ENCODE data around the gene CEP250. TPM values are rescaled to one million over a fixed set of nuclear protein-coding genes. Genes with fewer than 3 reads are reported as not detected.

The CEP250 gene
- total and polyA plus RNA-seq, 2 experiments from 2014 or later = 15.5 to 21.7 TPM

DNA sequence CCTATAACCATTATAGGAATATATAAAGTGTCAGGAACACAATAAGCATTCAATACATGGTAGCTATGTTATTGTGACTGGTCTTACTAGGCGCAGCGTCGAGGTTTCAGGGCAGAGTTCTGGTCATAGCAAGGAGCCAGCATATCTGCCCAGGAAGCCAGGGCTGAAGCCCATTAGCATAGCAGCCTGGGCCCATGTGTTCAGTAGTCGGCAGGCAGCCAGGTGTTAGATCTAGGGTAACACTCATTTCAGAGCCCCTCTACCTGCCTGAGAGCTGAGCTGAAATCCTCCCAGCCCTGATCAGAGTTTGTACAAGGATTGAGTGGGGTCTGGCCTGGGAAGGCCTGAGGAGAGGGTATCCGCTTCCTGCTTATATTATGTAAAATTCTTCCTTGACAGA is 41.9 kb downstream of the CEP250 start:
- Histone ChIP-seq H3K9me3 (ENCODE audit: low read depth) (no peaks in the 10 kb centered on the region), H3K27ac (no peak overlapping the region), H3K9ac (no peak overlapping the region), H2AFZ (no peak overlapping the region), H3K4me1 (ENCODE audit: insufficient read depth) (no peaks in the 10 kb centered on the region), H3K9me2 (ENCODE audit: insufficient read depth) (no peaks in the 10 kb centered on the region), H3K4me3 (no peak overlapping the region), H4K20me1 (ENCODE audit: insufficient read depth) (no peaks in the 10 kb centered on the region), H3K36me3 (ENCODE audit: low read depth) (peaks cover 14% of the 10 kb centered on the region; the same call in 1 of the 2 replicates), H3F3A (ENCODE audit: insufficient read depth) (no peaks in the 10 kb centered on the region), H3K4me2 (ENCODE audit: unreplicated experiment) (no peak overlapping the region), H3K79me2 (ENCODE audit: insufficient read depth) (no peaks in the 10 kb centered on the region), H3K27me3 (replicated peaks; ENCODE audit: insufficient read depth) (no peaks in the 10 kb centered on the region)
- WGBS, 2 experiments (ENCODE audit: low coverage in 1 of 2, low lambda C conversion rate in 2 of 2, missing lambda C conversion rate in 2 of 2) = 85 to 86% methylated on average over 5 of the region's 5 CpGs
- TF ChIP-seq EZH2 (IDR thresholded peaks at IDR 0.05; ENCODE audit: insufficient read depth, poor library complexity, severe bottlenecking) (no peak), EZH2phosphoT487 (IDR thresholded peaks at IDR 0.05; ENCODE audit: insufficient read depth, low read depth) (no peak)
- DNase-seq = no peak
- in situ Hi-C loops (cut with MboI) = no loop called here

- Histone ChIP-seq H3K79me2 (ENCODE audit: insufficient read depth) (no peaks in the 10 kb centered on the region), H3K36me3 (ENCODE audit: low read depth) (peaks cover 15% of the 10 kb centered on the region; the same call in 1 of the 2 replicates), H3K27ac (no peak overlapping the region), H3K27me3 (replicated peaks; ENCODE audit: insufficient read depth) (no peaks in the 10 kb centered on the region), H2AFZ (no peak overlapping the region), H3K9me3 (ENCODE audit: low read depth) (no peaks in the 10 kb centered on the region), H3K4me1 (ENCODE audit: insufficient read depth) (no peaks in the 10 kb centered on the region), H3F3A (ENCODE audit: insufficient read depth) (no peaks in the 10 kb centered on the region), H3K9me2 (ENCODE audit: insufficient read depth) (no peaks in the 10 kb centered on the region), H3K4me2 (ENCODE audit: unreplicated experiment) (no peak overlapping the region), H3K9ac (no peak overlapping the region), H3K4me3 (no peak overlapping the region), H4K20me1 (ENCODE audit: insufficient read depth) (no peaks in the 10 kb centered on the region)
- in situ Hi-C loops (cut with MboI) = no loop called here
- TF ChIP-seq EZH2 (IDR thresholded peaks at IDR 0.05; ENCODE audit: insufficient read depth, poor library complexity, severe bottlenecking) (no peak), EZH2phosphoT487 (IDR thresholded peaks at IDR 0.05; ENCODE audit: insufficient read depth, low read depth) (no peak)
- no peak for DNase-seq
- WGBS, 2 experiments (ENCODE audit: low coverage in 1 of 2, low lambda C conversion rate in 2 of 2, missing lambda C conversion rate in 2 of 2) = 87 to 89% methylated on average over 9 of the region's 9 CpGs
These were observed 42.4 kb downstream of the CEP250 start for GRCh38 chr20:35497780-35498189.

DNA sequence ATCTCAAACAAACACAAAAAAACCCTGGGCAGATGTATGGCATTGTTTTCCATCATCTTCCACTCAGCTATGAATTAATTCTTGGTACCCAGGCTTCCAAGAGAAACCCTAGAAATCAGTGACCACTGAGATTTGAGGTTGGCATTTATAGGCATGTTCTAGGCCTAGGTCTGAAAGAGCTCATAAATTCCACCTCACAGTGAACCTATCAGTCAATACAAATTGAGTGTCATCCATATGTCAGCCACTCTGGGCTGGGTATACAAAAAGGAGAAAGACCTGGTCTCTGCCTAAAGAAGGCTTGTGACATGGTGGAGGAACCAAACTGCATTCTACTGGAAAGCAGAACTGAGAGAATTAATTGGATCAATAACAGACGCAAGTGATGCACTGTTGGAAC is 43.9 kb downstream of the CEP250 start:
- Histone ChIP-seq H3K4me2 (ENCODE audit: unreplicated experiment) (no peak overlapping the region), H3K9me2 (ENCODE audit: insufficient read depth) (no peaks in the 10 kb centered on the region), H3K27ac (no peak overlapping the region), H3K36me3 (ENCODE audit: low read depth) (peaks cover 24% of the 10 kb centered on the region), H3F3A (ENCODE audit: insufficient read depth) (no peaks in the 10 kb centered on the region), H3K79me2 (ENCODE audit: insufficient read depth) (no peaks in the 10 kb centered on the region), H2AFZ (no peak overlapping the region), H3K27me3 (replicated peaks; ENCODE audit: insufficient read depth) (no peaks in the 10 kb centered on the region), H4K20me1 (ENCODE audit: insufficient read depth) (no peaks in the 10 kb centered on the region), H3K4me3 (no peak overlapping the region), H3K4me1 (ENCODE audit: insufficient read depth) (no peaks in the 10 kb centered on the region), H3K9me3 (ENCODE audit: low read depth) (no peaks in the 10 kb centered on the region), H3K9ac (no peak overlapping the region)
- DNase-seq = no peak
- in situ Hi-C loops (cut with MboI) = no loop called here
- TF ChIP-seq EZH2 (IDR thresholded peaks at IDR 0.05; ENCODE audit: insufficient read depth, poor library complexity, severe bottlenecking) (no peak), EZH2phosphoT487 (IDR thresholded peaks at IDR 0.05; ENCODE audit: insufficient read depth, low read depth) (no peak)
- 100% methylated on average over 1 of the region's 1 CpG for WGBS, 2 experiments (ENCODE audit: low coverage in 1 of 2, low lambda C conversion rate in 2 of 2, missing lambda C conversion rate in 2 of 2)

GRCh38 chr20:35502352-35502751 is 47.0 kb downstream of the CEP250 start:
- no peaks in the 10 kb centered on the region for H3K4me1 ChIP-seq (ENCODE audit: insufficient read depth)
- H3K27me3 ChIP-seq (replicated peaks; ENCODE audit: insufficient read depth) = no peaks in the 10 kb centered on the region
- no peak overlapping the region for H3K4me2 ChIP-seq (ENCODE audit: unreplicated experiment)
- H3K9ac ChIP-seq = no peak overlapping the region
- TF ChIP-seq EZH2 (IDR thresholded peaks at IDR 0.05; ENCODE audit: insufficient read depth, poor library complexity, severe bottlenecking) (no peak), EZH2phosphoT487 (IDR thresholded peaks at IDR 0.05; ENCODE audit: insufficient read depth, low read depth) (no peak)
- H4K20me1 ChIP-seq (ENCODE audit: insufficient read depth) = no peaks in the 10 kb centered on the region
- H2AFZ ChIP-seq = no peak overlapping the region
- H3K9me2 ChIP-seq (ENCODE audit: insufficient read depth) = no peaks in the 10 kb centered on the region
- no peak overlapping the region for H3K4me3 ChIP-seq
- peaks cover 15% of the 10 kb centered on the region for H3K36me3 ChIP-seq (ENCODE audit: low read depth)
- DNase-seq = no peak
- H3F3A ChIP-seq (ENCODE audit: insufficient read depth) = no peaks in the 10 kb centered on the region
- no peaks in the 10 kb centered on the region for H3K79me2 ChIP-seq (ENCODE audit: insufficient read depth)
- no peaks in the 10 kb centered on the region for H3K9me3 ChIP-seq (ENCODE audit: low read depth)
- WGBS, 2 experiments (ENCODE audit: low coverage in 1 of 2, low lambda C conversion rate in 2 of 2, missing lambda C conversion rate in 2 of 2) = 98 to 99% methylated on average over 8 of the region's 8 CpGs
- in situ Hi-C loops (cut with MboI) = no loop called here
- H3K27ac ChIP-seq = no peak overlapping the region

- WGBS, 2 experiments (ENCODE audit: low coverage in 1 of 2, low lambda C conversion rate in 2 of 2, missing lambda C conversion rate in 2 of 2) = 82 to 92% methylated on average over 10 of the region's 10 CpGs
- peaks cover 15% of the 10 kb centered on the region for H3K36me3 ChIP-seq (ENCODE audit: low read depth)
These were observed 47.9 kb downstream of the CEP250 start for GRCh38 chr20:35503281-35503680.

More at GRCh38 chr20:35503281-35503680, 47.9 kb downstream of the CEP250 start:
- Histone ChIP-seq H3K79me2 (ENCODE audit: insufficient read depth) (no peaks in the 10 kb centered on the region), H3K4me1 (ENCODE audit: insufficient read depth) (no peaks in the 10 kb centered on the region), H3K27ac (no peak overlapping the region), H3K27me3 (replicated peaks; ENCODE audit: insufficient read depth) (no peaks in the 10 kb centered on the region), H4K20me1 (ENCODE audit: insufficient read depth) (no peaks in the 10 kb centered on the region), H3K4me2 (ENCODE audit: unreplicated experiment) (no peak overlapping the region), H3K9ac (no peak overlapping the region), H3K9me2 (ENCODE audit: insufficient read depth) (no peaks in the 10 kb centered on the region), H3F3A (ENCODE audit: insufficient read depth) (no peaks in the 10 kb centered on the region), H2AFZ (no peak overlapping the region), H3K9me3 (ENCODE audit: low read depth) (no peaks in the 10 kb centered on the region), H3K4me3 (no peak overlapping the region)
- no peak for TF ChIP-seq EZH2 (IDR thresholded peaks at IDR 0.05; ENCODE audit: insufficient read depth, poor library complexity, severe bottlenecking)
- TF ChIP-seq EZH2phosphoT487 (IDR thresholded peaks at IDR 0.05; ENCODE audit: insufficient read depth, low read depth) = no peak
- in situ Hi-C loops (cut with MboI) = no loop called here
- DNase-seq = no peak

All from GM23248 (cell line).